GM18505 (cell line): ENCODE measurements around the gene RNASEL.

ENCODE experiments used
- ATAC-seq: cut with Tn5 transposase; IDR thresholded peaks from one replicate; pipeline ENCODE4 v1.9.1; 2021; ENCODE audit not compliant: unreplicated experiment
- POLR2A ChIP-seq: IDR thresholded peaks from 4 replicates; pipeline ENCODE4 v1.6.1; 2011; ENCODE audit warnings: borderline replicate concordance; ENCODE audit not compliant: insufficient read depth, insufficient read length; ENCODE audit errors: extremely low read depth

The RNASEL gene

GRCh38 chr1:182584746-182585145, 4.3 kb downstream of the RNASEL start:
- no peak for ATAC-seq
- no peak for TF ChIP-seq POLR2A

- ATAC-seq, result no peak
- no peak for TF ChIP-seq POLR2A
Measured at GRCh38 chr1:182580736-182581135, 8.3 kb downstream of the RNASEL start.

- TF ChIP-seq POLR2A, result no peak
- ATAC-seq, result no peak
Measured at GRCh38 chr1:182575540-182576149, 13.4 kb downstream of the RNASEL start.

GRCh38 chr1:182574156-182574555, 14.9 kb downstream of the RNASEL start:
- TF ChIP-seq POLR2A, result no peak
- no peak for ATAC-seq

- no peak for TF ChIP-seq POLR2A
Measured at GRCh38 chr1:182570611-182570970, 18.5 kb downstream of the RNASEL start.

GRCh38 chr1:182569939-182570610, 19.0 kb downstream of the RNASEL start:
- no peak for ATAC-seq
- TF ChIP-seq POLR2A, result no peak

More at GRCh38 chr1:182570611-182570970, 18.5 kb downstream of the RNASEL start:
- no peak for ATAC-seq

- TF ChIP-seq POLR2A, result no peak
- ATAC-seq, result no peak
Measured at GRCh38 chr1:182568647-182569284, 20.3 kb downstream of the RNASEL start.

- ATAC-seq, result no peak
- TF ChIP-seq POLR2A, result no peak
Measured at GRCh38 chr1:182567629-182568028, 21.4 kb downstream of the RNASEL start.

- no peak for TF ChIP-seq POLR2A
- no peak for ATAC-seq
Measured at GRCh38 chr1:182565537-182565936, 23.5 kb downstream of the RNASEL start.

- ATAC-seq, result no peak
- no peak for TF ChIP-seq POLR2A
Measured at GRCh38 chr1:182564406-182565004, 24.6 kb downstream of the RNASEL start.

GRCh38 chr1:182563095-182563494, 26.0 kb downstream of the RNASEL start:
- no peak for ATAC-seq
- TF ChIP-seq POLR2A, result no peak

GRCh38 chr1:182561456-182561855, 27.6 kb downstream of the RNASEL start:
- TF ChIP-seq POLR2A, result no peak
- ATAC-seq, result no peak

GRCh38 chr1:182560392-182560984, 28.6 kb downstream of the RNASEL start:
- no peak for ATAC-seq
- no peak for TF ChIP-seq POLR2A
